GM12878 (cell line): Measurements from ENCODE around the gene EPB41L4B. TPM values are rescaled to one million over a fixed set of nuclear protein-coding genes. Genes with fewer than 3 reads are reported as not detected.

ENCODE experiments used
- ATAC-seq: fragments of 200-7000 bp; cut with Tn5 transposase; 3 replicates; pipeline ENCODE4 v1.9.1; 2020; ENCODE audit warnings: mild to moderate bottlenecking, moderate library complexity
- BruUV-seq: library from RNA; stranded (reverse); fragments of 400-500 nt; replicated peaks from 2 replicates; lab custom pipeline; 2021; lab: Mats Ljungman, UMichigan
- CTCF ChIA-PET: fragments of 300-600 bp; sonication (Branson Sonifier 250); formaldehyde crosslinking; extraction: SDS; loops from one replicate; lab custom pipeline; 2021; ENCODE audit warnings: inconsistent platforms; lab: Yijun Ruan, JAX
- POLR2A ChIA-PET: fragments of 350-600 bp; formaldehyde crosslinking; extraction: SDS; loops from one replicate; lab custom pipeline; 2021; ENCODE audit warnings: inconsistent platforms; lab: Charles Lee
- RAD21 ChIA-PET: fragments of 300-600 bp; sonication (Branson Sonifier 250); formaldehyde crosslinking; loops from one replicate; lab custom pipeline; 2023; ENCODE audit warnings: antibody characterized with exemption; ENCODE audit not compliant: unreplicated experiment; lab: Charles Lee
- SMC1A ChIA-PET: fragments of 300-600 bp; sonication (Branson Sonifier 250); formaldehyde crosslinking; loops from one replicate; lab custom pipeline; 2023; ENCODE audit not compliant: unreplicated experiment, uncharacterized antibody; lab: Charles Lee
- DNase-seq: peaks from one replicate; pipeline ENCODE4 v3.0.0-alpha.2; 2011; ENCODE audit warnings: low read depth, low spot score
- FAIRE-seq: peaks from 3 replicates; lab custom pipeline; 2011; peaks lifted over from hg19 to GRCh38; lab: Jason Lieb, UNC
- H2AFZ ChIP-seq: 2 replicates; pipeline ENCODE4 v1.6.0; 2011; ENCODE audit warnings: low read depth, low read length, control low read depth; ENCODE audit not compliant: control insufficient read depth
- H3K27ac ChIP-seq: 2 replicates; pipeline ENCODE4 v1.5.1; 2011; ENCODE audit warnings: control low read depth; ENCODE audit not compliant: control insufficient read depth, insufficient read depth
- H3K27me3 ChIP-seq, 2 experiments: replicated peaks in 1 of 2; 2 replicates each; pipeline versions ENCODE4 v1.6.0 to v1.6.1; 2011; ENCODE audit warnings: low read length in 1 of 2; ENCODE audit not compliant: control insufficient read depth in 2 of 2, insufficient read depth in 2 of 2
- H3K36me3 ChIP-seq, 2 experiments: 2 replicates each; pipeline ENCODE4 v1.5.1; 2011; ENCODE audit warnings: low read length in 1 of 2; ENCODE audit not compliant: control insufficient read depth in 2 of 2, insufficient read depth in 2 of 2
- H3K4me1 ChIP-seq: 2 replicates; pipeline ENCODE4 v1.6.1; 2011; ENCODE audit warnings: mild to moderate bottlenecking, low read length, moderate library complexity, mixed read lengths; ENCODE audit not compliant: control insufficient read depth, insufficient read depth
- H3K4me2 ChIP-seq: 2 replicates; pipeline ENCODE4 v1.6.0; 2011; ENCODE audit warnings: control low read depth; ENCODE audit not compliant: control insufficient read depth, insufficient read depth
- H3K4me3 ChIP-seq: fragments of 200-600 bp; sonication (generic); 2 replicates; pipeline ENCODE4 v1.5.1; 2016
- H3K79me2 ChIP-seq: 2 replicates; pipeline ENCODE4 v1.6.0; 2011; ENCODE audit warnings: low read length; ENCODE audit not compliant: control insufficient read depth, insufficient read depth
- H3K9ac ChIP-seq: 2 replicates; pipeline ENCODE4 v1.8.0; 2011; ENCODE audit warnings: low read length, control low read depth, mixed read lengths; ENCODE audit not compliant: control insufficient read depth, insufficient read depth
- H3K9me3 ChIP-seq: replicated peaks from 3 replicates; pipeline ENCODE4 v1.5.1; 2011; ENCODE audit warnings: mild to moderate bottlenecking, low read length; ENCODE audit not compliant: control insufficient read depth, insufficient read depth
- H4K20me1 ChIP-seq: 2 replicates; pipeline ENCODE4 v1.6.0; 2011; ENCODE audit not compliant: control insufficient read depth, insufficient read depth
- DPF2 ChIP-seq: fragments of 450-650 bp; IDR thresholded peaks from 2 replicates; pipeline ENCODE4 v1.6.1; 2017; ENCODE audit warnings: mild to moderate bottlenecking
- EGR1 ChIP-seq, 2 experiments: IDR thresholded peaks; 1 replicate in 1 of 2; 2 replicates in 1 of 2; pipeline ENCODE4 v1.6.1; 2011 to 2012; ENCODE audit warnings: low read depth in 2 of 2, low read length in 2 of 2, borderline replicate concordance in 1 of 2, mild to moderate bottlenecking in 1 of 2, moderate library complexity in 1 of 2
- ESRRA ChIP-seq: IDR thresholded peaks from 2 replicates; pipeline ENCODE4 v1.6.1; 2012; ENCODE audit warnings: mild to moderate bottlenecking, low read length, improper control_type of control experiment
- ETV6 ChIP-seq, 2 experiments: fragments of 450-650 bp in 1 of 2; IDR thresholded peaks in 1 of 2; conservative IDR thresholded peaks in 1 of 2; 2 replicates each; pipeline ENCODE4 v1.6.1; 2014; ENCODE audit warnings: antibody characterized with exemption in 1 of 2, borderline replicate concordance in 1 of 2, low read depth in 1 of 2, mild to moderate bottlenecking in 1 of 2, moderate library complexity in 1 of 2
- IRF4 ChIP-seq: IDR thresholded peaks from 2 replicates; pipeline ENCODE4 v1.6.1; 2011; ENCODE audit warnings: low read depth, low read length
- KLF5 ChIP-seq: fragments of 450-650 bp; IDR thresholded peaks from 2 replicates; pipeline ENCODE4 v1.6.1; 2014; ENCODE audit warnings: mild to moderate bottlenecking; ENCODE audit not compliant: partially characterized antibody
- RB1 ChIP-seq: fragments of 450-650 bp; formaldehyde crosslinking; IDR thresholded peaks from 2 replicates; pipeline ENCODE4 v1.6.1; 2017; ENCODE audit warnings: mild to moderate bottlenecking, borderline replicate concordance
- SMAD1 ChIP-seq: fragments of 450-650 bp; IDR thresholded peaks from 2 replicates; pipeline ENCODE4 v1.6.1; 2018; ENCODE audit warnings: mild to moderate bottlenecking, low read depth; ENCODE audit not compliant: partially characterized antibody
- TAF1 ChIP-seq: IDR thresholded peaks from 2 replicates; pipeline ENCODE4 v1.6.1; 2011; ENCODE audit warnings: mild to moderate bottlenecking, low read depth, low read length, borderline replicate concordance
- ZNF24 ChIP-seq: fragments of 450-650 bp; IDR thresholded peaks from 2 replicates; pipeline ENCODE4 v1.6.1; 2017; ENCODE audit warnings: antibody characterized with exemption, mild to moderate bottlenecking
- WGBS: methylation state at CpG from one replicate; pipeline ENCODE4 v1.1.6; 2016; ENCODE audit warnings: low lambda C conversion rate; ENCODE audit not compliant: insufficient replicate concordance, insufficient coverage; ENCODE audit errors: missing lambda C conversion rate; 5-methylcytosine and 5-hydroxymethylcytosine counted together
- in situ Hi-C: fragments of 300-500 bp; cut with MboI; formaldehyde crosslinking; loops from 9 replicates; pipeline ENCODE4 v1.14.3; 2018; ENCODE audit warnings: mixed read lengths
- intact Hi-C: fragments of 100-400 bp; cut with micrococcal nuclease; formaldehyde crosslinking; loops from one replicate; pipeline ENCODE4 v1.14.2; 2022; ENCODE audit not compliant: unreplicated experiment
- polyA plus RNA-seq, 11 experiments: library from polyadenylated mRNA; depleted of rRNA in 4 of 11; unstranded in 6 of 11; stranded (reverse) in 5 of 11; fragments of >200 nt; fragmentation: Nextera tagmentation in 4 of 11; fragmentation: Illumina TruSeq in 1 of 11; extraction: Ambion mirVana in 4 of 11; extraction: Trizol in 1 of 11; gene quantifications; 1 replicate in 1 of 11; 2 replicates in 10 of 11; pipeline versions ENCODE4 v1.2.1 to v1.2.3, GENCODE V29; 2011 to 2016; ENCODE audit warnings: inconsistent platforms in 2 of 11, missing spikeins in 2 of 11, low read depth in 1 of 11
- total RNA-seq, 4 experiments: library from RNA; depleted of rRNA in 3 of 4; stranded (reverse); fragments of >200 nt in 3 of 4; fragmentation: Illumina TruSeq in 1 of 4; extraction: Trizol in 1 of 4; gene quantifications; 2 replicates each; pipeline versions ENCODE4 v1.2.1 to v1.2.3, GENCODE V29; 2013 to 2021
- TF ChIP-seq, protein P1 (sequence below): IDR thresholded peaks from 2 replicates; pipeline ENCODE4 v1.6.1; 2012; ENCODE audit warnings: low read depth, low read length, improper control_type of control experiment
- TF ChIP-seq, protein P2 (sequence below): fragments of 450-650 bp; formaldehyde crosslinking; IDR thresholded peaks from 2 replicates; pipeline ENCODE4 v1.4.0; 2020; ENCODE audit warnings: mild to moderate bottlenecking, moderate library complexity
- TF ChIP-seq, protein P3 (sequence below): fragments of 450-650 bp; IDR thresholded peaks from 2 replicates; pipeline ENCODE4 v1.6.1; 2016; ENCODE audit warnings: mild to moderate bottlenecking

Gene EPB41L4B
- total and polyA plus RNA-seq, 10 of the 15 experiments (the other 5 are each of a cell fraction or from before 2014, with no cell fraction given) = 0.04 to 0.75 (median 0.13) TPM; not detected in 1

DNA sequence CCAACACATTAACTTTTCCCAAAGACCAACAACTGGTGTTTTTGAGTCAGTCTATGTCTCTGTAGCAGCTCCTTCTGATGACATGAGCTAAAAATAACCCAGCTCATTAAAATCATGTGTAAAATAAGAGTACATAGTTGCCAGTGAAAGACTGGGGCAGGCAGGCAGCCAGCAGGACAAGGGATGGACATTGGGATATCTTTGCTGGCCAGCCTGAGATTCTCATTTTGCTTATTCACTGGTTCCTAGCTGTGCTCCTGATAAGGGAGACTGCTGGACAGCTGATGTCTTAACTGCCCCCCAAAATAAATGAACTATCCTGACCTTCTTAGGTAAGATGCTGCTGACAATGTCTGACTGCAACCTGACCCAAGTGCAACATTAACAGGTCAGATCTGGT lies 33.9 kb downstream of the EPB41L4B start:
- Histone ChIP-seq H3K27me3 (no peaks in the 10 kb centered on the region; a peak in 1 of 4 replicates), H3K4me1 (no peaks in the 10 kb centered on the region), H3K4me3 (no peak overlapping the region), H2AFZ (no peak overlapping the region), H3K36me3 (no peaks in the 10 kb centered on the region), H3K9ac (no peak overlapping the region), H4K20me1 (no peaks in the 10 kb centered on the region), H3K79me2 (no peaks in the 10 kb centered on the region), H3K4me2 (no peak overlapping the region), H3K27ac (no peak overlapping the region), H3K9me3 (no peaks in the 10 kb centered on the region)
- in situ Hi-C loops = no loop called here
- DNase-seq = no peak
- intact Hi-C loops = no loop called here
- RAD21 ChIA-PET = no interaction called here
- no peak for ATAC-seq
- CTCF ChIA-PET = no interaction called here
- FAIRE-seq = no peak
- no peak for TF ChIP-seq EGR1 (IDR thresholded peaks at IDR 0.05; ENCODE audit: borderline replicate concordance in 1 of 2, low read depth in 2 of 2, low read length in 2 of 2)
- TF ChIP-seq DPF2 = no peak
- no peak for TF ChIP-seq KLF5
- TF ChIP-seq TAF1 = no peak
- BruUV-seq = no TSS peak
- SMC1A ChIA-PET = no interaction called here
- POLR2A ChIA-PET = no interaction called here

DNA sequence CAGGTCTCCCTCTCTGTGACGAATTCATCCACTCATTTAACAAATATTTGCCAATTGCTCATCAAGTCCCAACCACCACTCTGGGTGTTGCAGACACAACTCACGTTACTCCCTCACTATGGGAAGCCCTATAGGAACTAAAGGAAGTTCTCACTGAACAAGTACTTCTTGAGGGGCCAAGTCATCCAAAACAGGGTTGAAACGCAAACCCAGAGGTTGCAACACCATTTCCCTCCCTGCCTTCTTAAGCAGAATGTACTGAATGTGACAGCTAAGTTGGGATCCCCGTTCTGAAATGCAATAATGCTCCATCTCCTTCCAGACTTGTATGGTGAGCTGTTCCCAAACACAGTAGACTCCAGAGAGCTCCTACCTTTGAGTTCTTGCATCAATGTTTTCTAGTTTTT lies 34.3 kb downstream of the EPB41L4B start:
- BruUV-seq = no TSS peak
- no peak overlapping the region for H3K4me2 ChIP-seq
- SMC1A ChIA-PET = no interaction called here
- TF ChIP-seq, protein P1, sequence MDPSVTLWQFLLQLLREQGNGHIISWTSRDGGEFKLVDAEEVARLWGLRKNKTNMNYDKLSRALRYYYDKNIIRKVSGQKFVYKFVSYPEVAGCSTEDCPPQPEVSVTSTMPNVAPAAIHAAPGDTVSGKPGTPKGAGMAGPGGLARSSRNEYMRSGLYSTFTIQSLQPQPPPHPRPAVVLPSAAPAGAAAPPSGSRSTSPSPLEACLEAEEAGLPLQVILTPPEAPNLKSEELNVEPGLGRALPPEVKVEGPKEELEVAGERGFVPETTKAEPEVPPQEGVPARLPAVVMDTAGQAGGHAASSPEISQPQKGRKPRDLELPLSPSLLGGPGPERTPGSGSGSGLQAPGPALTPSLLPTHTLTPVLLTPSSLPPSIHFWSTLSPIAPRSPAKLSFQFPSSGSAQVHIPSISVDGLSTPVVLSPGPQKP = no peak
- TF ChIP-seq ESRRA = no peak
- no peak for TF ChIP-seq ETV6 (conservative IDR thresholded peaks at IDR 0.05 in 1 of 2, IDR thresholded peaks at IDR 0.05 in 1 of 2; ENCODE audit: borderline replicate concordance in 1 of 2, low read depth in 1 of 2)
- TF ChIP-seq RB1 = no peak
- TF ChIP-seq ZNF24 = no peak
- TF ChIP-seq, protein P2, sequence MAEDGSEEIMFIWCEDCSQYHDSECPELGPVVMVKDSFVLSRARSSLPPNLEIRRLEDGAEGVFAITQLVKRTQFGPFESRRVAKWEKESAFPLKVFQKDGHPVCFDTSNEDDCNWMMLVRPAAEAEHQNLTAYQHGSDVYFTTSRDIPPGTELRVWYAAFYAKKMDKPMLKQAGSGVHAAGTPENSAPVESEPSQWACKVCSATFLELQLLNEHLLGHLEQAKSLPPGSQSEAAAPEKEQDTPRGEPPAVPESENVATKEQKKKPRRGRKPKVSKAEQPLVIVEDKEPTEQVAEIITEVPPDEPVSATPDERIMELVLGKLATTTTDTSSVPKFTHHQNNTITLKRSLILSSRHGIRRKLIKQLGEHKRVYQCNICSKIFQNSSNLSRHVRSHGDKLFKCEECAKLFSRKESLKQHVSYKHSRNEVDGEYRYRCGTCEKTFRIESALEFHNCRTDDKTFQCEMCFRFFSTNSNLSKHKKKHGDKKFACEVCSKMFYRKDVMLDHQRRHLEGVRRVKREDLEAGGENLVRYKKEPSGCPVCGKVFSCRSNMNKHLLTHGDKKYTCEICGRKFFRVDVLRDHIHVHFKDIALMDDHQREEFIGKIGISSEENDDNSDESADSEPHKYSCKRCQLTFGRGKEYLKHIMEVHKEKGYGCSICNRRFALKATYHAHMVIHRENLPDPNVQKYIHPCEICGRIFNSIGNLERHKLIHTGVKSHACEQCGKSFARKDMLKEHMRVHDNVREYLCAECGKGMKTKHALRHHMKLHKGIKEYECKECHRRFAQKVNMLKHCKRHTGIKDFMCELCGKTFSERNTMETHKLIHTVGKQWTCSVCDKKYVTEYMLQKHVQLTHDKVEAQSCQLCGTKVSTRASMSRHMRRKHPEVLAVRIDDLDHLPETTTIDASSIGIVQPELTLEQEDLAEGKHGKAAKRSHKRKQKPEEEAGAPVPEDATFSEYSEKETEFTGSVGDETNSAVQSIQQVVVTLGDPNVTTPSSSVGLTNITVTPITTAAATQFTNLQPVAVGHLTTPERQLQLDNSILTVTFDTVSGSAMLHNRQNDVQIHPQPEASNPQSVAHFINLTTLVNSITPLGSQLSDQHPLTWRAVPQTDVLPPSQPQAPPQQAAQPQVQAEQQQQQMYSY (CRISPR knock-in tag) = no peak
- no peak for TF ChIP-seq IRF4
- TF ChIP-seq, protein P3, sequence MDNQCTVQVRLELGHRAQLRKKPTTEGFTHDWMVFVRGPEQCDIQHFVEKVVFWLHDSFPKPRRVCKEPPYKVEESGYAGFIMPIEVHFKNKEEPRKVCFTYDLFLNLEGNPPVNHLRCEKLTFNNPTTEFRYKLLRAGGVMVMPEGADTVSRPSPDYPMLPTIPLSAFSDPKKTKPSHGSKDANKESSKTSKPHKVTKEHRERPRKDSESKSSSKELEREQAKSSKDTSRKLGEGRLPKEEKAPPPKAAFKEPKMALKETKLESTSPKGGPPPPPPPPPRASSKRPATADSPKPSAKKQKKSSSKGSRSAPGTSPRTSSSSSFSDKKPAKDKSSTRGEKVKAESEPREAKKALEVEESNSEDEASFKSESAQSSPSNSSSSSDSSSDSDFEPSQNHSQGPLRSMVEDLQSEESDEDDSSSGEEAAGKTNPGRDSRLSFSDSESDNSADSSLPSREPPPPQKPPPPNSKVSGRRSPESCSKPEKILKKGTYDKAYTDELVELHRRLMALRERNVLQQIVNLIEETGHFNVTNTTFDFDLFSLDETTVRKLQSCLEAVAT = no peak
- TF ChIP-seq SMAD1 = no peak

More for the DNA sequence above, 34.3 kb downstream of the EPB41L4B start:
- ChIA-PET CTCF (no interaction called here), POLR2A (no interaction called here), RAD21 (no interaction called here)
- no peaks in the 10 kb centered on the region for H3K79me2 ChIP-seq
- intact Hi-C loops (no loop called here), in situ Hi-C loops (no loop called here)
- no peak overlapping the region for H3K27ac ChIP-seq
- no peaks in the 10 kb centered on the region; a peak in 1 of 4 replicates for H3K27me3 ChIP-seq
- H3K36me3 ChIP-seq = no peaks in the 10 kb centered on the region
- no peak overlapping the region for H3K9ac ChIP-seq
- 0% methylated on average over 4 of the region's 4 CpGs for WGBS
- no peak overlapping the region for H3K4me3 ChIP-seq
- FAIRE-seq (no peak), ATAC-seq (no peak), DNase-seq (no peak)
- no peak overlapping the region for H2AFZ ChIP-seq
- H4K20me1 ChIP-seq = no peaks in the 10 kb centered on the region
- H3K9me3 ChIP-seq = no peaks in the 10 kb centered on the region
- H3K4me1 ChIP-seq = no peaks in the 10 kb centered on the region
